GM12872 (cell line): ENCODE data around the gene GTF3C1.

ENCODE experiments used
- TF ChIP-seq, protein P1 (sequence below): IDR thresholded peaks from 3 replicates; pipeline ENCODE4 v1.5.1; 2011; ENCODE audit warnings: low read depth, mild to moderate bottlenecking, low read length, moderate library complexity; ENCODE audit not compliant: insufficient read depth

Gene GTF3C1

DNA sequence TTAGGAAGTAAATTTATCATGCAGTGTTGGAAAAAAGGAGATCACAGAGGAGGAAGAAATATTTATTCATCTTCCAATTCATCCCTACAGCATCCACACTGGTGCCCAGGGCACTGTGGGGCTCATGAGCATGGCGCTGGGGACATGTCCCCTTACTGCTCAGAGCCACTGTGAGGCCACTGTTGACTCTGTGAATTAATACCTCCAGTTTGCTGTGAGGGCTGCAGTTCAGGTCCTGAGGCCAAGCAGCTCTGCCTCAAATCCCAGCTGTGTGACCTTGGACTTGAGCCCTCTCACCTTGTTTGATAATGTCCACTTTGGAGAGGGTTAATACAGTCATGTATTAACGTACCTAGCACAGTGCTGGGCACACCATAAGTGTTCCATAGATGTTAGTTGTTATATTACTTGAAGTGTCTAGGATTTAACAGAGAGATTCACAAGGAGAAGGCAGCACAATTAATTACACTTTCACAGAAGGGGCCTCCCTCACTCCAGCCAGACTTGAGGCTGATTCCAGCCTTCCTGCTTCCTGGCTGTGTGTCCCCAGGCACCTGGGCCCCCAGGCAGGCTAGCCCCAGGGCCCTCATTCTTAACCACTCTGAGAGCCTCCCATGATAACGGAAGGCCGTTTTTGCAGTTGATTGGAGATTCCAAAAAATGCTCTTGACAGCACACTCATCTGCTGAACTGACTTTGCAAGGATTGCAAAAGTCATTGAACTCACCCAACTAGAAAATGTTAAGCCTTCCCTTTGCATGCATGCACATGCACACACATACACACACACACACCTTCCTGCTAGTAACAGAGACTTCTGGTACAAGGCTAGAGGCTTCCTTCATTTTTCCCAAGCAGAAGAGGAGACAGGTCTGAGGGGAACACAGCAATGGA lies 29.6 kb upstream of the GTF3C1 start:
- TF ChIP-seq, protein P1, sequence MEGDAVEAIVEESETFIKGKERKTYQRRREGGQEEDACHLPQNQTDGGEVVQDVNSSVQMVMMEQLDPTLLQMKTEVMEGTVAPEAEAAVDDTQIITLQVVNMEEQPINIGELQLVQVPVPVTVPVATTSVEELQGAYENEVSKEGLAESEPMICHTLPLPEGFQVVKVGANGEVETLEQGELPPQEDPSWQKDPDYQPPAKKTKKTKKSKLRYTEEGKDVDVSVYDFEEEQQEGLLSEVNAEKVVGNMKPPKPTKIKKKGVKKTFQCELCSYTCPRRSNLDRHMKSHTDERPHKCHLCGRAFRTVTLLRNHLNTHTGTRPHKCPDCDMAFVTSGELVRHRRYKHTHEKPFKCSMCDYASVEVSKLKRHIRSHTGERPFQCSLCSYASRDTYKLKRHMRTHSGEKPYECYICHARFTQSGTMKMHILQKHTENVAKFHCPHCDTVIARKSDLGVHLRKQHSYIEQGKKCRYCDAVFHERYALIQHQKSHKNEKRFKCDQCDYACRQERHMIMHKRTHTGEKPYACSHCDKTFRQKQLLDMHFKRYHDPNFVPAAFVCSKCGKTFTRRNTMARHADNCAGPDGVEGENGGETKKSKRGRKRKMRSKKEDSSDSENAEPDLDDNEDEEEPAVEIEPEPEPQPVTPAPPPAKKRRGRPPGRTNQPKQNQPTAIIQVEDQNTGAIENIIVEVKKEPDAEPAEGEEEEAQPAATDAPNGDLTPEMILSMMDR = no peak

DNA sequence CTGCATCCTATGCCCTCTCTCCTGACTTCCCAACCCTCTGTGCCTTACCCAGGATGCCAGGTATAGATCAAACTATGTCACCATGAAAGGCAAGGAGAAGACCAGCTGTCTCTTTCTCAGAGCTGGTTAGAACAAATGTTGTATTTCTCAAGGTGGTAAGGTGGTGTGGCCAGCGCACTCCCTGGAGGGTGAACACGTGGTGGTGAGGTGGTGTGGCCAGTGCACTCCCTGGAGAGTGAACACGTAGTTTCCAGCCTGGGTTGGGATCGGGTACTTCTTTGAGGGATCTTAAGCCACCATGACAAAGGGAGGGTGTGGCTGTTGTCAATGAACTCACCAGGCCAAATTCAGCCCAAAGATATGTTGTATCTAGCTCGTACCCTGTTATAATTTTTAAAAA lies 27.0 kb upstream of the GTF3C1 start:
- TF ChIP-seq, protein P1 = no peak

DNA sequence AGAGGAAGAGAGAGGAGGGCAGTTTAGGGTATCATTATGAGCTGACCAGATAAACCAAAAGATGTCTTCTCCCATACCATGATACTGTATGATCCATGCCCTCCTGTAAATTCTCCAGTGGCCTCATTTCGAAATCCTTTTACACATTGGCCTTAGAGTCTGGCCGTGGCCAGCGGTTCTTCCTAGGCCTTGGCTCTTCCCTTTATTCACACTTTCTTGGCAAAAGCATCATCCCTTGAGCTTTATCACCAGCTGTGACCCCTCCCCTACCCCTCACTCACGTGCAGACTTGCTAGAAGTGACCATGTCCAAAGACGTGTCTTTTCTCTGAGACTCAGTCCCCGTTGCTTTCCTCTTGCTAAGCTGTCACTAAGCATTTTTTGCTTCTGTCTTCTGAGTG lies 23.0 kb upstream of the GTF3C1 start:
- TF ChIP-seq, protein P1 = no peak

DNA sequence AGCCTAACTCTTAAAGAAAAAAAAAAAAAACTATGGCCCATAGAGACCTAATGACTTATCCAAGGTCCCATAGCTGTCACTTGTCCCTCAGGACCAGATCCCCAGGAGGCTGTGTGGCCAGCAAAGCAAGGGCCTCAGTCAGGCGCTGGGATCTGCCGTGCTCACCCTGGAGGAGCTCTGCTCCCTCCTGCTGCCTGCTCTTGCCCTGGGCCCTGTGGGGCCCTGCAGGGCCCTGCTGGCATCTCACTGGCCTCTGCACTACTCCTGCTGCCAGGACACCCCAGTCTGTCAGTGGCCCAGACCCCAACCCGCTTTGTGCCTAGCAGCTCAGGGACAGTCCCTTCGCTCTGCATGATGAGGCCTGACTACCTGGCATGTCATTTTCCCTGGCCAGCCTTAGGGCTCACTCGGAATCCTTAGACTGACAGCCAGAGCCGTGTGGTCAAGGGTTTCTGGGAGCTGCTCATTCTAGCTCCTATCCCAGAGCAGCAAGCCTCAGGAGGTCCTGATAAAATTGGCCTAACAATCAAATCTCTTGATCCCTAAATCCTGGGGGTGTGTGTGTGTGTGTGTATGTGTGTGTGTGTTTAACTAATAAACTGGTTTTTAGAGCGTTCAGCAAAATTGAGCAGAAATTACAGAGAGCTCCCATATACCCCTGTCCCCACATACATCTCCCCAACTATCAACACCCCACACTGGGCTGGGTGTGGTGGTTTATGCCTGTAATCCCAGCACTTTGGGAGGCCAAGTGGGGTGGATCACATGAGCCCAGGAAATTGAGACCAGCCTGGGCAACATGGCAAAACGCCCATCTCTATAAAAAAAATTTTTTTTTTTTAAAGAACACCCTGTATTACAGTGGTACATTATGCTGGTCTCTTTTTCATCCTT lies 22.0 kb upstream of the GTF3C1 start:
- TF ChIP-seq, protein P1 = no peak

DNA sequence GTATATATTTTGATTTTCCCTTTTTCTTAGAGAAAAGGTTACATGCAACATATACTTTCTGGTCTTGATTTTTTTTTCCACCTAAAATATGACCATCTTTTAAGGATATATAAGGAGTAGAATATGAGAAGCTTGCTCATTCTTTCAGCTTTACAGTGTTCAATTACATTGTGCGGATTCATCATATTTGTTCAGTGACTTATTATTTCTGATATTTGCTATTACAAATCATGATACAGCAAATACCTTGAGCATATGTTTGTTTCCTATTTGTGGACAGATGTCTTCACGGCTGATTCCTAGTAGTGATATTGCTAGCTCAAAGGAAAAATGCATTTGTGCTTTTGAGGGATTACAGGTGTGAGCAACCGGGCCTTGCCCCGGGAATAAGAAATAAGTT lies 18.4 kb upstream of the GTF3C1 start:
- TF ChIP-seq, protein P1 = no peak

DNA sequence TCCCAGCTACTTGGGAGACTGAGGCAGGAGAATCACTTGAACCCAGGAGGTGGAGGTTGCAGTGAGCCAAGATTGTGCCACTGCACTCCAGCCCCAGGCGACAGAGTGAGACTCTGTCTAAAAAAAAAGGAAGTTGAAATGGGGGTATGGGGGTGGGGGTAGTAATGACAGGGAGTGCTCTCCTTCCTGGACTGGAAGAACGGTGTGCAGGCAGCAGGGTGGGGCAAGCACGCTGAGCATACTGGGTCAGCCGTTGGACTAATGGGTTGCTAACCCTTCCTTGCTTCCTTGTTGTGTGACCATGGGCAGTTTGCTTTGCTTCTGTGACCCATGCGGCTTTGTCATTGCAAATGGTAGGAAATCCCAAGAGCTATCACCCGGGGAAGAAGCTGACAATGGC lies 16.7 kb upstream of the GTF3C1 start:
- TF ChIP-seq, protein P1 = no peak

DNA sequence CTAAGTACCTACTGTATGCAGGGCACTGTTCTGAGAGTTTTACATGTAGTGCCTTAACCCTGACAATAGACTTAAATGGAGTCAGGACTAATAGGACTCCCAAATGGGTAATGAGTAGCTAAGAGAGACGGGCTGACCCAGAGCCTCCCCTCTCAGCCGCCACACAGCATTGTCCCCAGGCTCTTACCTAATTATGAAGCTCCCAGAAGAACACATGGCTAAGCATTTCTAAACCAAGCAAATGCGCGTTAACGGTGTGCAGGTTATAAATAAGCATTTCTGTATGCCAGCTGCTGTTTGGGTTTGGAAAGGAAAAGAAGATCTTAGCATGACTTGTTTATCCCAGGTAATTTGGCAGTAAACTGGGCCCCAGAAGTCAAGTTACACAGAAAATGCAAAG lies 14.5 kb upstream of the GTF3C1 start:
- TF ChIP-seq, protein P1 = no peak
